HG02588 (cell line): ENCODE data around the gene TPM2.

Experiments used
- ATAC-seq: cut with Tn5 transposase; IDR thresholded peaks from one replicate; pipeline ENCODE4 v1.9.1; 2021; ENCODE audit warnings: mild to moderate bottlenecking, moderate library complexity; ENCODE audit not compliant: unreplicated experiment

The TPM2 gene

DNA sequence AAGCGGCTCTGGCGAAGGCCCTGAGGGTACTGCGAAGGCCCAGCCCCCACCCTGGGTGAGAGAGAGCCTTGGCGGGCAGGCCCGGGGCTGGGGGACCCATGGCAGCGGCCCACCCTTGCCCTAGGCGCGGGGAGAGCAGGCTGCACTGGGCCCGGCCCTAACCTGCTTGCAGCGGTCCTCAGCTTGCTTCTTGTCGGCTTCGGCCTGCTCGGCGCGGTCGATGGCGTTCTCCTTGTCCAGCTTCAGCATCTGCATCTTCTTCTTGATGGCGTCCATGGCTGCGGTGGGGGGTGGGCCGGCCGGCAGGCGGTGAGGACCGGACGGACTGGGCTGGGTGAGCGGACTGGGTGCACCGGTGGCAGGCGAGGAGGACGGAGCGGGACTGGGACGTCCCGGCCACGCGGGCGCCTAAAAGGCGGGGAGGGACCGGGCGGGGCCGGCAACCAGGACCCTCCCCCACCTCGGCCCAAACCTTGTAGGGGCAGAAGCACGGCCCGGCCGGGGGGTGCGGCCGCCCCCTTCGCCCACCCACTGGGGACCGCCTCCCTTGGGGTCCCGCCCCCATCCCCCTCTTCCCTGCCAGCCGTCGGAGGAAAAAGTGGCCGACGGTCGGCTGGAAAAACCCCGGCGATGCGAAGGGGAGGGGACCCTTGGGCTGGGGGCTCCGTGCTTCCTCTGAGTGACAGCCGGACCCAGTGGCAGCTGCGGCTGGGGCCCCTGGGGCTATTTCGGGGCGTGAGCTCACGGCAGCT, at the start of gene TPM2:
Gene TPM2 (minus strand): TSS at position 384 of the 752 bp plus-strand sequence. CDS start 108 bp downstream, at position 276.
- no peak for ATAC-seq

DNA sequence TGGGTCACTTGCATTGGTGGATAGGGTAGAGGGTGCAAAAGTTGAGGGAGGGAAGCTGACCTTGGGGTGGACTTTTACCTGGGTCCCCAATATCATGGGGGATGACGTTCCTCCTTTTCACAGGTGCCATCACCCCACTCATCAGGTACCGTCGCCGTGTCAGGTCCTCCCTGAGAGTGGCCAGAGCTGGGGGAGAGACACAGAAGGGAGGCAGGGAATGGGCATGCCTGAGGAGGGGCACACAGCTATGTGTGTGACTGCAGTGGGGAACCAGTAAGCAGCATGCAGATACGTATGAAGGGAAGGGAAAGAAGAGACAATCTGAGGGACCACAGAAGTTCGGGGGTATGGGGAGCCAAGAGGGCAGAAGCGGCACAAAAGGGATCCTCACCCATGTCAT, 49.2 kb upstream of the TPM2 start:
- ATAC-seq: no peak

DNA sequence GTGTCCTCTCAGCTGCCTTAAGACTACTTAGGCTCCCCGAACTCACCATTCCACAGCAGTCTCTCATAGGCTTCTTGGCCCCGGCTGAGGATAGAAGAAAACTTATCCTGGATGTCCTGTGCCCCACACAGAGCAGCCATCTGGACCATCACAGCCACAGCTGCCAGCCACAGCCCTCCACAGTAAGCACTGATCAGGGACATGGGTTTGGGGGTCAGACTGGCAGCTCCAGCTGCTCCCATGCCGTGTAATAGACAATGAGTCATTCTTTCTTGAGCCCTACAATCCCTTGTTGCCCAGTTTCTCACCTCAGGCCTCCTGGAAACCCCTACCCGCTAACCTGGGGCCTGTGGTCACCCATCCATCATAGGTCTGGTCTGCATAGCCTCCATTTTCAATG, 48.5 kb upstream of the TPM2 start:
- no peak for ATAC-seq

DNA sequence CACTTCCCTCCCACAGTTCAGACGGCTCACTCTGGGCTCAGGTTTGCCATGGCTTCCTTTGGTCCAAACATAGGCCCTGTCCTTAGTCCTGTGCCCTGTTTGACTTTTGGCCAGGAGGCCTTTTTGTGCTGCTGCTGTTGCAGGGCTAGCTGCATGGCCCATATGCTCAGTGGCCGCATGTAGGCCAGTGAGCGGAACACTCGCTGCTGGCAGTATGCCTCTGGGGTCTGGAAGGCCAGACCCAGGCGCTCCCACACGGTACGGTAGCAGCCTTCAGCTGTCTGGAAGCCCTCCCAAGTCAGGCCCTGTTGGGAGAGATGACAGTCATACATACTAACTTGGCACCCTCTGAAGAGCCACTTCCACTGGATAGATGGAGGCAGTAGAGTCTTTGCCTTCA, 47.4 kb upstream of the TPM2 start:
- ATAC-seq: no peak

DNA sequence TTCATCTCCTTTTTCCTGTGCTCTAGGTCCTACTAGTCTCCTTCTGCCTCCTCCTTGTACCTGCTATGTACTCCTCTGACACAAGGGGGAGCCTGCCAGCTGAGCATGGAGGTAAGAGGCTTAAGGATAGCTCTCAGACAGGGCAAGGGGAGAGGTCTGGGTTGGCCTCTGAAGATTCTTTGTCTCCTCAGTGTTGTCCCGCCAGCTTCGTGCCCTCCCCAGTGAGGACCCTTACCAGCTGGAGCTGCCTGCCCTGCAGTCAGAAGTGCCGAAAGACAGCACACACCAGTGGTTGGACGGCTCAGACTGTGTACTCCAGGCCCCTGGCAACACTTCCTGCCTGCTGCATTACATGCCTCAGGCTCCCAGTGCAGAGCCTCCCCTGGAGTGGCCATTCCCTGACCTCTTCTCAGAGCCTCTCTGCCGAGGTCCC, 46.5 kb upstream of the TPM2 start:
- no peak for ATAC-seq

DNA sequence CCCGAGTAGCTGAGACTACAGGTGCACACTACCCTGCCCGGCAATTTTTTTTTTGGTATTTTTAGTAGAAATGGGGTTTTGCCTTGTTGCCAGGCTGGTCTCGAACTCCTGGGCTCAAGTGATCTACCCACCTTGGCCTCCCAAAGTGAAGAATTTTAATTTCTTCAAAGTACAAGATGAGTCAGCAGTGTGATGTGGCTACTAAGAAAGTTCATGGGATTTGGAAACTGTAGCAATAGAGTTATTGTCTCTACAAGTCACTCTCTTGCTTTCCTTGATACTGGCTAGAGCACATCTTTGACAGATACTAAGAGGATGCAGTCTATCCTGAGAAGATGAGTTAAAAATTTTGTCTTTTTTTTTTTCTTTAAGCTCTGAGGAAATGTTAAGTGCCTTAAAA, 44.4 kb upstream of the TPM2 start:
- ATAC-seq: no peak

DNA sequence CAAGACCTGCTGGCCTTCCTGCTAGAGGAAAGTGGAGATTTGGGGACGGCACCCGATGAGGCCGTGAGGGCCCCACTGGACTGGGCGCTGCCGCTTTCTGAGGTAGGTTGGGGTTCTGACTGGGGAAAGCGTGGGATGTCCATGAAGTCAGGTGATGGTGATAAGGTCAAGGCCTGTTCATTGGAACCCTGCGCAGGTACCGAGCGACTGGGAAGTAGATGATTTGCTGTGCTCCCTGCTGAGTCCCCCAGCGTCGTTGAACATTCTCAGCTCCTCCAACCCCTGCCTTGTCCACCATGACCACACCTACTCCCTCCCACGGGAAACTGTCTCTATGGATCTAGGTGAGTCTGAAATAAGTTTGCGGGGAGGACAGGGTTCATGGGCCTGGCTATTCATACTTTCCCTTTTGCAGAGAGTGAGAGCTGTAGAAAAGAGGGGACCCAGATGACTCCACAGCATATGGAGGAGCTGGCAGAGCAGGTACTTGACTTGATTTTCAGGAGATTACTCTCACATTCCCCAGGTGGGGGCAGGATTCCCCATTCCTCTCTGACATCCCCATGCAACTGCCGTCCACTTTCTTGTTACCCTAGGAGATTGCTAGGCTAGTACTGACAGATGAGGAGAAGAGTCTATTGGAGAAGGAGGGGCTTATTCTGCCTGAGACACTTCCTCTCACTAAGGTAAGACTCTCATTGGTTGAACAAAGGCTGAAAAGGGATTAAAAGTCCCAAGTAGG, 43.2 kb upstream of the TPM2 start:
- ATAC-seq: peak; percentile 4

DNA sequence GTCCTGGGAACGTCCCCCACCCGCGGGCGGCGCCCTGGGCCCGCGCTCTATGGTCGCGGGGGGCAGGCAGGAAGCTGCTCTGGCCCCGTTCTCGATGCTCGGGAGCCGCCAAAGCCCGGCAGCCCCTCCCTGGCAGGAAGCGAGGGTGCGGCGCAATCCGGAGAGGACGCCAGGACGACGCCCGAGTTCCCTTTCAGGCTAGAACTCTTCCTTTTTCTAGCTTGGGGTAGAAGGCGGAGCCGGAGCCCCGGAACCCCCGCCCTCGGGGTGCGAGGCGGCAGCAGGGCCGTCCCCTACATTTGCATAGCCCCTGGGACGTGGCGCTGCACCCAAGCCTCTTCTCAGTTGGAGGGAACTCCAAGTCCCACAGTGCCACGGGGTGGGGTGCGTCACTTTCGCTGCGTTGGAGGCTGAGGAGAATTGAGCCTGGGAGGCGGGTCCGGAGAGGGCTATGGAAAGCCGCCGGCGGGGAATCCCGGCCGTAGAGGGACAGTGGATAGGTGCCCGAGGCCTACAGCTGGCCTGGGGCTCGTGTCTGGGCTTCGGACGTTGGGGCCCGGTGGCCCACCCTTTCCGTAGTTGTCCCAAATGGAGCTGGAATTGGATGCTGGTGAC, 42.6 kb upstream of the TPM2 start, which contains the start of the genes CREB3 and TLN1:
Gene CREB3 (plus strand): TSS at position 482 of the 615 bp plus-strand sequence. CDS start 107 bp downstream, at position 589.
Gene TLN1 (minus strand): TSS at position 11 of the 615 bp plus-strand sequence. CDS start 6,501 bp downstream, outside the sequence.
- peak; percentile 73 for ATAC-seq

DNA sequence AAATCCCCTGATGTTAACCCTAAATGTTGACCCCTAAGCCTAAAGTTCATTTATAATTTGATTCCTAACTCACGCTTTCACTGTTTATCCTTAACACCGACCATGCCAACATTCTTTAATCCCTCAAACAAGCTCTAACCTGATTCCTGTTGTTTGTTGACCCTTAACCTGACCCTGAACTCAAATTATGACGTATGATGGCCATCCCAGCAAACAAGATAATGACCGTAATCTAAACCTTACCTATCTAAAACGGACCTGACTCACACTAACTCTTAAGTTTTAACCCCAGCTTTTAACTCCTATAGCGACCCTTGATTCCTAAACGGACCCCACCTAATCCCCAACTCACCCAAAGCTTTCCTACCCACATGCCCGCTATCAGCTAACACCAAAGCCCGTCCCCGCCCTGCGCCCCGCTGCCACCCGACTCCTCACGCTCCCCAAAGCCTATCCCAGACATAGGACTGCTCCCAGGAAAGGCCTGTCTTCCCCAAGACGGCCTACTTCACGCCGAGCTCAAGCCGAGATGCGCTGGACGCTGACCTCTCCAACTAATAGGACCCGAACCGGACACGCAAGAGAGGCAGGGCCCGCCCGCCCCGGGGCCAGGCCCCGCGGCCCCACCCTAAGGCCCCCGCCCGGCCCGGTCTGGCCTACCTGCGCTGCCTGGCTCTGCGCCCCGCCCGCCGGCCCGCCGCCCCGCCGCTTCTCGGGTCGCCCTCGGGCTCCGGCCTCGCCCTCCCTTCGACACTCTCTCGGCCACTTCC, 41.9 kb upstream of the TPM2 start:
- ATAC-seq: no peak

DNA sequence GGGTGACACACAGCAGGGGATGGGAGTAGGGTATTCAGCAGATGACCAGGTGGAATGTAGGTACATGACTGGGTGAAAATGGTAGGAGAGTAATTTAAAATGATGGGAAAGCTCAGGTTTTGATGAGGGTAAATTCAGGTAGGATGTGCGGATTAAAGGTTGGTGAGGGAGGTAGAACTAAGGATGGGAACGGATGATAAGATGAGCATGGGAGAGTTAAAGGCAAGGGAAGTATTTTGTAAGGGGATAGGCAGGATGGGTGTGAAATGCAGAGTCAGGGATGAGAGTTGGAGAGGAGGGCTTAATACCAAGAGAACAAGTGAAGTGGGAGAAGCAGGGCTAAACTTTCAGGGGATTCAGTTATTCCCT, 40.7 kb upstream of the TPM2 start:
- no peak for ATAC-seq

DNA sequence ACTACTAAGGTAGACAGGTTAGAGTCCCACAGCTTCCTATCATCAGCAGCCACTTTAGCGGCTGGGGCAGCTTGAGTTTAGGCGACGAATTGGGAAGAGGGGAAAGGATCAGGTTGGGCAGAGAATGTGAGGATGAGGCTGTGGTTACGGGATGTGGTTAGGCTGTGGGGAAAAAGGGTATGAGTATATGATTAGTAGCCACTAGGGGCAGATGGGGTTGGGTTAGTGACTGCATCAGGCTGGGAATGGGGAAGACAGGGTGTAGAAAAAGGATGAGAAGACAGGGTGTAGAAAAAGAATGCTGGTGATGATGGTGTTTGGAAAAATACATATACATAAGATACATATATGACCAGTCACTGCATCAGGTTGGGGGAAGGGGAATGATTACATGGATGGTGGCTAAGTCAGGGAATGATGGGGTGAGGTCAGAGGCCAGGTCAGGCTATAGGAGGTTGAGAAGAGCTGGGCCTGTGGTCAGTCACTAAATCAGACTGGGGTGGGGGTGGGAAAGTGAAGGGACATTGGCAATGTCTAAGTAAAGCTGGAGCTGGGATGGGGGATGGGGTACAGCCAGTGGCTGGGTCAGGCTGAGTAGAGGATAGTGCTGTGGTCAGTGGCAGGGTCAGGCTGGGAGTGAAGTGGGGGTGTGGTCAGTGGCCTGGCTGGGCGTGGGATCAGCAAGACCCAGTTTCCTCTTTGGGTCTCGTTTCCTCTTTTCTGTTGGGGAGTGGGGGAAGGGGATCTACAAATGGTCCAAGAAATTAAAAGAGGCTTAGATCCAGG, 40.2 kb upstream of the TPM2 start:
- ATAC-seq: no peak

DNA sequence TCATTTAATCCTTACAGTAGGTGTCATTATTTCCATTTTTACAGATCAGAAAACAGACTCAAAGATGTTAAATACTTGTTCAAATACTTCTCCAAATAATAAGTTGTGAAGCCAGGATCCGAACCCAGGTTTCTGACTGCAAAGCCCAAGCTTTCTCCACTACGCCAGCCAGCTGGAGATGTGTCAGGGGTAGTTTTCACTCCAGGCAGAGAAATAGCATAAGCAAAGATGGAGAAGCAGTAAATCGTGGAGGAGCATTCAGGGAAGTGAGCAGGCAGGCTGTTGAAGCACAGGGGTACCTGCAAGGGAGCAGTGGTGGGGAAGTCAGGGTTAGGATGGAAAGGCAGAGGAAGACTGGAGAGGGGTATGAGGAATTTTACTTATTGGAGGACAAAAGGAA, 39.4 kb upstream of the TPM2 start:
- ATAC-seq: no peak

DNA sequence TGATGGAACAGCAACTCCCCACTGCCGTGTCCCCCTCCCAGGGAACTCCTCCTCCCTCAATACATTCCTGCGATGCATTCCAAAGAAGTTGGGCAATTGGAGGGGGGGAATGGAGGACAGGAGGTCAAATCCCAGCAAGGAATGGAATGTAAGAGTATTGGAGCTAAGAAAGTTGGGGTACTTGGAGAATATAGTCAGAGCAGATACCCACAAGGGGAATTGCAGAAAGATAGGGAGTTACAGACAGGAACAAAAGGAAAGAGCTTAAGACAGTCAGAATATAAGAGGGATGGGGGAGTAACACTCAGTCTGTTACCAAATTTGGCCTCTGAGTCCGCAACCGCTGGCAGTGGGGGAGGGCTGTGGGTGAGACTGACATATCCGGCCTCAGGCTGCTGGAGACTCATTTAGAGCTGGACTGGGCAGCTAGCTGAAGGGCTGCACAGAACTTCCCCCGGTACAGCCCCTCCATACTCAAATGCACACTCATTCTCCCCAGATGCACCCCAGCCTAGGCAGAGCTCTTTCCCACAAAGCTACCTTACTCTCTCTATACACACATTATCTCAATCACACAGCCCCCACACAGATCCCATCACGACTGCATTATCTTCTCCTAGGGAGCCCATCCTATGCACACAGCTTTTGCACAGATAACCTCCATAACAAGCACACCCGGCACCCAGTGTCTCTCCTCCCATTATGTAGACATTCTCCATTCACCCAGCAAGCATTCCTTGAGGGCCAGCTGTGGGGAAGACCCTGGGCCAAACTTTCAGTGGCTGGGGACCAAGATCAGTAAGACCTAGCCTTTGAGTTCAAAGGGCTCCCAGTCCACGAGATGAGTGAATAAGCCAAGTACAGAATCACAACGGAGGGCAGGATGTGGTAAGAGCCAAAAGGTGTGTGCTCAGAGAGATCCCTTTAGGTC, 38.6 kb upstream of the TPM2 start:
- ATAC-seq: no peak

DNA sequence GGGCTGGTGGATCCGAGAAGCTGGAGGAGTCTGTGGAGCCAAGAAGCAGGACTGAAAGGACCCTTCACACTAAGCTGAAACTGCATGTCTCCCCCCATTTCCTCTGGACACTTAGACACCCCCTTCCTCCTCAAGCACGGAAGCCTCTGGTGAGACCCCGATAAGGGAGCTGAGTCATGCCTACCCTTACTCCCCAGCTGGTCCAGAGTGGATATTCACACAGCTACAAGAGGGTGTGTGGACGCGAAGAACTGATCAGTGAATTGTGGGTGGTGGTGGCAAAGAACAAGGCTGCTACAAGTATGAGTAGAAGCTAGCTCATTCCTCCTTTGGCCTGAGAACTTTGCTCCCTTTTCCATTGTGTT, 37.9 kb upstream of the TPM2 start:
- no peak for ATAC-seq

DNA sequence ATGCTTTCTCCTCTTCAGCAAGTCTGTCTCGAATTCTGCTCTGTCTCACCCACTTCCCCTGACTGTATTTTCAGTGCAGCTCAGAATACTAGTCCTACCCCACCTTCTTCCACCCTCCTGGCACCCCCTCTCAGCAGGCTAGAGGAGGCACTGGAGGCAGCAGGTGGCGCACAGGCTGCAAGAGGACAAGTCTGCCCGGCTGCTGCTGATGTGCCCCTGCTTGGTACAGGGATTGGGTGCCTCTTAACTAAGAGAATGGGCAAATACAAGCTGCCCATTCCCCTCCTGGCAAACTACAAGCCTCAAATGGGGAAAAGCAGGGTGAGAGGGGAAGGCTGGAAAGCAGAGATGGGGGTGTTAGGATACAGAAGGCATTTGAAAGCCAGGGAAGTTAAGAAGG, 37.2 kb upstream of the TPM2 start:
- ATAC-seq: no peak

DNA sequence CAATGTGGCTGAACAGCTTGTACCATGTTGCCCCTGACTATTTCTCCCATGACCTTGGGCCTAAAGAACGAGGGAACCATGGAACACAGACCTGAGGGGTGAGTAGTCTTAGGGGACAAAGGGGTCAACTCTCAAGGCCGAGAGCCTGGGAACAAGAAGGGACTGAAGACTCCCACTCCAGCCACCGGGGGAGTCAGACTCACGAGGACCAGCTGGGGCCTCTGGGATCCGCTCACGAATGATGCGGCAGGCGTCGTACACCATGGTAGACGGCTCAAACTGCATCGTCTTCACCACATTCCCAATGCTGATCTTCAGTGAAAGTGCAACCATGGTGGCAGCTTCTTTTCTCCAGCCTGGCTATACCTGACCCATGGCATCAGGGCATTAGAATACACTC, 35.6 kb upstream of the TPM2 start:
- ATAC-seq: no peak

DNA sequence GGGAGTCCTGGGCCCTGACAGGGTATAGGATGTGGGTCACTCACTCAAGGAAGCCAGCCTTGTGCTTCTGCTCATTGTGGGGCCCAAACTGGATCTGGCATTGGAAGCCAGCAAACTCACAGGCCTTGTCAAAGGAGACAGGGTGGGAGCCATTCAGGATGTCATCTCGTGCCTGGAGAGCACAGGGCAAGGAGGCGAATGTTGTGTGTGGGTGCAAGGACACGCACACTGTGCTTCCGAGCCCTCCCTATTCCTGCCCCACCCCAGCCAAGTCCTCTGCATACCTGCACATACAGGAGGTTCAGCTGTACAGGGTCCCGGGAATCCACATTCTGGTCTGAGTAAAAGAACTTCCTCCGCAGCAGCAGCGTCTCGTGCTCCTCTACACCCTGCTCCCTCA, 34.2 kb upstream of the TPM2 start:
- ATAC-seq: no peak

DNA sequence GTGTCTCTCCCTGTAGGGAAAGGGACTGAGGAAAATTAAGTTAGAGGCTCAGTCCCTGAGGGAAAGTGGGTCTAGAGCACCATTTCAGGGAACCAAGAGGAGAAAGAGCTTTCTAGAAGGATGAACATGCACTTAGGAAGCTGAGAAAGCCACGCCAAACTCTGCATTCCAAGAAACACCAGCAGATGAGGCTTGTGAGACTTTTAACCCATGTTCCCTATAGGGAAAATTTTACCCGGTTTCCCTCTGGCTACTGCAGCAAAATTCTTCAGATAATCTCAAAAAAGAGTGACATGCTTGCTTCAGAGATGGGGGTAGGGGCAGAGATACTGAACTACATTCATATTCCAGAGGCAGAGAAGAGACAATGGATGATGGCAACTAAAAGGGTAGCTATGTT, 33.7 kb upstream of the TPM2 start:
- ATAC-seq: no peak

DNA sequence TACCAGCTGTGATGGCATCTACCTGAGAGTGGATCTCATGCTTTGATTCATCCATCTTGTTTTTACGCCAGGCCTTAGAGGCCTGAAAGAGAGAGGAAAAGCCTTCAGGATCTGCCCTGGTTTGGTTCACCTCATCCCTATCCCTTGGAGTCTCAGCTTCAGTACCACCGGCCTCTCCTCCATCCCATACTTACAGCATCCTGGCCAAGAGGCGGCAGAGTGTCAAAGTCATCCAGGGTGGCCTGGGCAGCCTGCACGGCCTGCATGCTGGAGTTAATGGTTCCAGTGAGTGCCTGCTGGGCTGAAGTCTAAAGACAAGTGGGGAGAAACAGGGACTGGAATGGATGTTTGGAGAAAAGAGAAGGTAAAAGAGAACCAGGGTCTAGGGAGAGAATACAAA, 29.8 kb upstream of the TPM2 start:
- no peak for ATAC-seq
